8988T (cell line): ENCODE measurements around the gene GAL3ST2.
A peak's percentile ranks its signal among the peaks of the same experiment; 100 is the strongest.

Experiments
- DNase-seq: peaks from one replicate; pipeline ENCODE4 v3.0.0; 2011

The GAL3ST2 gene

DNA sequence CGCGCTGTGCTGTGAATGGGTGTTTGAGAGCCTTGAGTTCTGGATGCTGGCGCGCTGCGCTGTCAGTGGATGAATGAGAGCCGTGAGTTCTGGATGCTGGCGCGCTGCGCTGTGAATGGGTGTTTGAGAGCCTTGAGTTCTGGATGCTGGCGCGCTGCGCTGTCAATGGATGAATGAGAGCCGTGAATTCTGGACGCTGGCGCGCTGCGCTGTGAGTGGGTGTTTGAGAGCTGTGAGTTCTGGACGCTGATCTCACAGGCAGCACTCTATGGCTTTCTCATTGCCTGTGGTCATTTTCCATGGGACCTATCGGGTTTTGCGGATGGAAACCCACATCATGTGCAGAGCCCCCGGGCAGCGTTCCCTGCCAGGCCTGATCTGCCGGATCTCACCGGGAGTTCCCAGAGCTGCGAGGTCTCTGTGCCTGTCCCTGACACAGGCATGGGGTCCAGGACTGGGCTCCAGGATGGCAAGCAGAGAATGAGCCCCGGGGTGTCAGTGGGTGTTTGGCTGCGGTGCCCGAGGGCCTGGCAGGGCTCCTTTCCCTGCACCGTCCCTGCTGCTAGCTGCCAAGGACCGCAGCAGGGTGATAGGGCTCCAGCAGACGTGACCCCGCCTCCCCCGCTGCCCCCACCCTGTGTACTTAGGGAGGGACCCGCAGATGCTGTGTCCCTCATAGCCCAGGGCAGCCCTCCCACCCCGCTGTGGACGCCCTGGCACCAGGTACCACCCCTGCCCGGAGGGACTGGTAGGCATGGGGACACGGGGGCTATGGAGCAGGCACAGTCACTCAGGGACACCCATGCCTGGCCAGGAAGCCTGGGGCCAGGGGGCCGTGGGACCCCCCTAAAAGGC, 72.4 kb downstream of the GAL3ST2 start:
- no peak for DNase-seq

GRCh38 chr2:241849616-241850543, 73.3 kb downstream of the GAL3ST2 start:
- peak; percentile 25 for DNase-seq

DNA sequence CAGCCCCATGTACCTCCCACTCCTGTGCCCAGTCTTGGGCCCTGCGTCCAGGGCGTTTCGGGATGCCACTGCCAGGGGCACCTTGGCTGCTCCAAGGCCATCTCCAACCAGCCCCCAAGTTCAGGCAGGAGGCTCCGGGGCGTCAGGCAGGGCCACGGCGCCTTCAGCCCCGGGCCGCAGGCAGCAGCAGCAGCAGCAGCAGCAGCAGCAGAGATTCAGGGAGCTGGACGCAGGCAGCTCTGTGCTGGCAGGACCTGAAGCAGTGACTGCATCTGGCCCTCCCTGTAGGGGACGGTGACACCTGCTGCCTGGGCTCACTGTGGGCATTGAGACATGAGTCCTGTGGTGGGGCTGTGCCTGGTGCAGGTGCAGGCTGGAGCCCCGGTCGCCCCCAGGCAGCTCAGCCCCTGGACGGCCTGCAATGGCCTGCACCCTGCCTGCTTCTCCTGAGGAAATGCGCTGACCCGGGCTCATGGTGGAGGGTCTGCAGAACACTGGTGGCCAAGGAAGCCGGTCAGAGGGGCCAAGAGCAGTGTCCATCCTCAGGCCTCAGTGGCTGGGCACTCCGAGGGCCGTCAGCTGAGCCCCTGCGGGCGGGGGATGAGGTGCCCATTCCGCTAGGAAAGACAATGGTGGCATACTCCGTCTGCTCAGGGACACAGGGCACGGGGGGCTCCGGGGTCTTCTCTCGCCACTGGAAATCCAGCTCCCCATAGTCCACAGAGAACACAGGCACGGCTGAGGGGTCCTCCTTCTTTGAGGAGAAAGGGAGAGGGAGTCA, 74.1 kb downstream of the GAL3ST2 start:
- DNase-seq, result peak; percentile 51

GRCh38 chr2:241851325-241852115, 74.9 kb downstream of the GAL3ST2 start:
- no peak for DNase-seq

GRCh38 chr2:241852116-241852980, 75.7 kb downstream of the GAL3ST2 start:
- no peak for DNase-seq

DNA sequence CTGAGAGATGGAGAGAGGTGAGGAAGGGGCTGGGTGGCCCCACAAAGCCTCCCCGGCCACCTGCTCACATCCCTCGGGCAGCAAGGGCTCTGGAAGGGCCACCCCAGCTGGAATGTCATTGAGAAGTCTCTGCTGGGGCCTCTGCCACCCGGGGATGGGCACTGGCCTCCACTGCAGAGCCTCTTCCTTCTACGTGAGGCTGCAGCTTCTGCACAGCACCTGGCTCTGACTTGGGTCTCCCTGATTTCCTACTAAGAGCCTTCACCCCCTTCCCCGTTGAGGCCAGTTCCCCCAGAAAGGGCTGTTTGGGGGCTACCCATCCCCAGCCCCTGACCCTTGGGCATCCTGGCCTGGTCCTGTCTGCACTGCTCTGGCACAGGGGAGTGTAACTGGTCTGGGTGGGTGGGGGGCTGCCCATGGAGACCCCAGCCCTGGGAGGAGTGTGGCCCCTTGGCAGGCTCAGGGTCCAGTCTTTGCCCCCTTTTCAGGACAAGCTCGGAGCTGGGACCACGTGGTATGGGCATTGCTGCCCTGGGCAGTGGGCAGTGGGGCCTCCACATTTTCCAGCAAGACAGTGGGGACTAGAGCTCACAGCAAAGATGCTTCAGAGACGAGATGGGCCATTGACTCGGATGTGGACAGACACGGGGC, 76.5 kb downstream of the GAL3ST2 start:
- DNase-seq, result peak; percentile 23
